Stimulated activated CD4-positive, alpha-beta T cell treated with anti-CD3 and anti-CD28 coated beads, Interleukin-1b, Interleukin-23, amount 100 ng/mL, for 24 hours (primary cell): Measurements from ENCODE around the gene PDHX.
A peak's percentile ranks its signal among the peaks of the same experiment; 100 is the strongest.
"Not testable (repeated sequence)": the region's sequence is repeated elsewhere in the genome, so short reads cannot be mapped to it uniquely, and the experiment has no call there.

ENCODE experiments used
- DNase-seq, 4 experiments: peaks; one replicate each; pipeline ENCODE4 v3.0.0-alpha.2; 2020; ENCODE audit warnings: low read depth in 4 of 4, low spot score in 1 of 4

The PDHX gene

DNA sequence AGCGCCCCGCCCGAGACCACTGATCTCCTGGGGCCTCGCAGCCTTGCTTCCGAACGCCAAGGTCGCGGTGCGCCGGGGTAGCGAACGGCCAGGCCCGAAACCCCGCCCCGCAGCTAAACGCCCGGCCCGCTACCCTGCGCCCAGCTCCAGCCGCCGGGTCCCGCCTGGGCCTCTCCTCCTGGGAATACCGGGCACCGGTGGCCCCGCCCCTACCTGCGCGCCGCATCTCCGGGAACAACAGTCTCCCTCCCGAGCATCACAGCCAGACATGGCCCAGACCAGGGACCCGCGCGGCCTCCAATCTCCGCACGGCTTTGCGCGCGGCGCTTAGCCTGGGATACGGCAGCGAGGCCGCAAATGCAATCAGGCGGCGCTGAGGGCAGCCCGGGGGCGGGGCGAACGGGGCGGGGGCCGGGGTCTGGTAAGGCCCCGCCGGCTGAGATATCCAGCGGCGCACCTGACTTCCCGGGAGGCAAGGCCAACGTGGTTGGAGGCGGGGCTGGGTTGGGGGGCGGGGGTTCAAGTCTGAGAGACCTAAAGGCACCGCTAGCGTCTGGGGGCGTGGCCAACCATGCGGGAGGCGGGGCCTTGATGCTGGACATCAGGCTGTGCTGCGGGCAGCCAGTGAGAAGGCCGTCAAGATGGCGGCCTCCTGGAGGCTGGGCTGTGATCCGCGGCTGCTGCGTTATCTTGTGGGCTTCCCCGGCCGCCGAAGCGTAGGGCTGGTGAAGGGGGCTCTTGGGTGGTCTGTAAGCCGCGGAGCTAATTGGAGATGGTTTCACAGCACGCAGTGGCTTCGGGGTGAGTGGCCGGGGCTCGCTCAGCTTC lies at the start of gene PDHX, which contains the start of gene APIP:
PDHX (plus strand) TSS at position 604 of the 828 bp plus-strand sequence; CDS start at position 642, 38 bp downstream.
APIP (minus strand) TSS at position 365 of the 828 bp plus-strand sequence; CDS start at position 270, 95 bp downstream.
- peak; percentile 96 to 99 (median 97) for DNase-seq

DNA sequence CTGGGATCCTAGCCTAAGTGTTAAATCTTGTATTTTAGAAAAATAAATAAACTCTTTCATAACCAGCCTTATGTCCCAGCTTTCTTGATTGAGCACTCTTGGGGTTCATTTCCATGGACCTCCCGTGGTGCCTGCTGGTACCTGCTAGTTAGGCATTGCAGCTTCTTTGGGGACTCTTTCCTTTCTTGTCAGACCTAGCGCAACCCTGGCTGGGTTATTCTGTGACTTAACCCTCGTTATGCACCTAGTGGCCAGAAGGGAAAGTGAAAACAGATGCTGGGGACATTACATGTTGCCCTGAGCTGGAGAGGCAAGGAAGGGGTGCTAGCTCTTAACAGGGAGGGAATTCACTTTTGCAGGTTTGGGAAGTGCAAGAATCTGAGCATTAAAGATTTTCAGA lies 47.0 kb upstream of the PDHX start:
- no peak for DNase-seq

DNA sequence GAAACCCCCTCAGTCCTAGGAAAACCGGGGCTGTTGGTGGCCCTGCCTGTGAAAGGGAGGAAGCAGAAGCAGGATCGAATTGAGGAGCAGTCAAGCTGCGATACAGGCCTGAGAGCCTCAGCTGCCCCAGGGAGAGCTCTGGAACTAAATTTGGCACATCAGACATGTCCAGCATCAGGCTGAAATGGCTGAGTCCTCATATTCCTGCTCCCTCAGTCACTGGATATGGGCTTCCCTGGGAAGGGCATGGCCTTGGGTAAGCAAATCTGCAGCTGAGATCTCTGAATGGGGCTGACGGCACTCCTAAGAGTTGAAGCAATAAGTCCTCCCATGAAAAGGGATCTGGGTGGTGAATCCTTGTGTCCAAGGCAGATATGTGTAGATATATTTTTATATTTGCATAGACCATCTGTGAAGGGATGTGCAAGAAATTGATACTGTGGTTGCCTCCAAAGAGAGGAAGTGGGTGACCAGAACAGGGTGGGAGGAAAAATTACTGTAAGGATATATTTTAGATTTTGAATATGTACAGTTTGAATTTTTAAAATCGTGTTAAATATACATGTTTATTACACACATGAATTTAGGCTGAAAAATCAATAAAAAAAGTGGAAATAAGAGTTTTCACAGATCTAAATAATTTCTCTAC lies 45.7 kb upstream of the PDHX start:
- DNase-seq, result no peak

DNA sequence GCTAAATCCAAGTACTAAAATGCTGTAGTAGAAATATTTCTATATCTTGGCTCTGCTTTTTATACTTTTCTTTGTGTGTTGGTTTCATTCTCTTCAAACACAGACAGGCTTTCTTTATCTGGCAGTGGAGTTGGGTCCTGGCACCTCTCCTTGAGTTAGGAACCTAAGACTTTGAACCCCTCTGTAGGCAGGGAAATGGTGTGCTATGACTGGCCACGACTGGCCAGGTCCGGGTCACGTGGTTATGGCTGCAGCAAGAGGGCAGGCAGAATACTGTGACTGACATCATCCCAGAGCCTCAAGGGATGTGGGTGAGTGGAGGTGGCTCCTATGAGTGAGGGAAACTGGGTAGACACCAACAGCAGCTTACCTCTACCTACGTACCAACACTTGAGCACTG lies 42.2 kb upstream of the PDHX start:
- DNase-seq, result no peak

DNA sequence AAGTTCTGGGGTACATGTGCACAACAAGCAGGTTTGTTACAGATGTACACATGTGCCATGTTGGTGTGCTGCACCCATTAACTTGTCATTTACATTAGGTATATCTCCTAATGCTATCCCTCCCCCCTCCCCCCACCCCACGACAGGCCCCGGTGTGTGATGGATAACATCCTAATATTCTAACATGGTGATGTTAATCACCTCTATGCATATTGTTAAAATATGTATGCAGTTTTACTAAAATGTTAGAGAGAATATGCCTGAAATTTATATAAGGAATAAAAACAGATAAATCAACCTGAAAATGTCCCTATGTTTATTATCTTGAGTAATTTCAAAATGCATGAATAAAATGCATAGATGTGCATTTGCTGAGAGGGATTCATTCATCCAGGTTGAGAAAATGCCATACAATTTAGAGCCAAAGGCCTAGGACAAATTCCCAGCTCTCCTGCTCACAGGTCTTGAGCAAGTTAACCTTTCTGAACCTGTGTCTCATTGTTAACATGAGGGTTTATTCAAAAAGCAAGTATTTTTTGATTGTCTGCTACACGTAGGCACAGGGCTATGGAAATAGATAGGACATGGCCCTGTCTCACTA lies 38.9 kb upstream of the PDHX start:
- DNase-seq, result no peak

DNA sequence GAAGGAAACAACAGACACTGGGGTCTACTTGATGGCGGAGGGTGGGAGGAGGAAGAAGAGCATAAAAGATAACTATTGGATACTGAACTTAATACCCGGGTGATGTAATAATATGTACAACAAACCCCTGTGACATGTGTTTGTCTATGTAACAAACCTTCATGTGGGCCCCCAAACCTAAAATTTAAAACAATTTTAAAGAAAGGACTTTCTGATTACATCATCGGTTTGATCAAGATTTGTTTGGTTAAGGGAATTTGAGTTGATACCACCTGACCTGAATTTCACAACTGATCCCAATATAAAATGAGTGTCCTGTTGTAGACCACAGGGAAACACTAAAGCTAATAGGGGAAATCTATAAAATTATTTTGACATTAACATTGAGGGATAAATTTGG lies 34.5 kb upstream of the PDHX start:
- no peak for DNase-seq

DNA sequence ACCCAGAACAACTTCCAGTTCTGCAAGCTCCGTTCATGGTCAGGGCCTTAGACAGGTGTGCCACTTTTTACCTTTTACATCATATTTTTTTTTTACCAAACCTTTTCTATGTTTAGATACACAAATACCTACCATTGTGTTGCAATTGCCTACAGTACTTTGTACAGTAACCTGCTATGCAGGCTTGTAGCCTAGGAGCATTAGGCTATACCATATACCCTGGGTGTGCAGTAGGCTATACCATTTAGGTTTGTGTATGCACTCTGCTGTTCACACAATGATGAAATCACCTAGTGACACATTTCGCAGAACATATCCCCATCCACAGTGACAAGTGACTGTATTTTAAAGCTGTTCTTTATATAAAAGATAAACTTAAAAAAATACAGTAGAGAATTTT lies 29.8 kb upstream of the PDHX start:
- no peak for DNase-seq

DNA sequence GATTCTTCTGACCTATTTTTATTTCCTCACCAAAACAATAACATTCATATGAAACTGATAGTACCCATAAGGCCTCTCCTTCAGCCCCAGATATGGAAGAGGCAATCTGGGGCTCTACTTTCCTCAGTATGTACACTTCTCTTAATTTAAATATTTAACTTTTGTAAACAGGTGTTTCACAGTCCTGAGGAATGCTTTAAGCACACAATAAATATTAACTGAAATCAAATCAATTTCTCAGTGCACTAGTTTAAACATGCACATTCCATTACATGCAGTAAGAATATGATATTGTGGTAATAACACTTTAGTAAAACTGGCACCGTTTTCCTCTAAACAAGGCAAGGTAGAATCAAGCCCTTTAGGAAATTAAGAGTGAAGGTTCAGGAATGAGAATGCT lies 29.2 kb upstream of the PDHX start:
- DNase-seq, result no peak

DNA sequence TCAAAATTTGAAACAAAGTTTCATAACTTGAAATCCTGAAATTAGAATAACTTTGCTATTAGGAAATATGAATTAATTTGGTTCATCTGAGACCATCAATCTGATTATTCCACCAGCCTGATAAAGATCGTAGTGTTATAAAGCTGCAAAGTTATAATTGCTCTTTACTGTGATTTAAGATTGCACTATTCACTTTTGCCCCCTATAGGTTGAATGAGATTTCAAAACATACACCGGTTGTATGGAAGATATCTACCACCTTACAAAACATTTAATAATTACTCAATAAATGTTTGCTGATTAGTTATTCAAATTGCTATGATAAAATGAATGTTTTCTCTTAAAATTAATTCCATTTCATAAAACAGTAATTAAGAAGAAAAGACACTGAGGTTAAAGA lies 26.3 kb upstream of the PDHX start:
- DNase-seq, result no peak

DNA sequence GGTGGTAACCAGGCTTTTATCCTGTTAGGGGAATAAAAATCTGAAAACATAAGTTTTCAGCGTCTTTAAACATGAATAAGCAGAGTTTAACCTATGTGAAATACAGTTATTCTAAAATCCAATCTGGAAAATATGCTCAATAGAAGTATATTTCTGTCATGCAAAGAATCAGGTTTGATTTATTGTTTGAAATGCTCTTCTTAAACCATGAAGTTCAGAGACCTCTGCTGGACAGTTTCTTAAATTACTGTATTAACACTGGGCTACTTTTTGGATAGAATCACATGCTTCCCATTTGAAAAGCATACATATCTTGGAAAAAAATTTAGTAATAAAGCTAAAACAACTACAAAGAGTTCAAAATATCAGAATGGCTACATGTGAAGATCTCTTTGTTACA lies 25.6 kb upstream of the PDHX start:
- DNase-seq, result no peak

DNA sequence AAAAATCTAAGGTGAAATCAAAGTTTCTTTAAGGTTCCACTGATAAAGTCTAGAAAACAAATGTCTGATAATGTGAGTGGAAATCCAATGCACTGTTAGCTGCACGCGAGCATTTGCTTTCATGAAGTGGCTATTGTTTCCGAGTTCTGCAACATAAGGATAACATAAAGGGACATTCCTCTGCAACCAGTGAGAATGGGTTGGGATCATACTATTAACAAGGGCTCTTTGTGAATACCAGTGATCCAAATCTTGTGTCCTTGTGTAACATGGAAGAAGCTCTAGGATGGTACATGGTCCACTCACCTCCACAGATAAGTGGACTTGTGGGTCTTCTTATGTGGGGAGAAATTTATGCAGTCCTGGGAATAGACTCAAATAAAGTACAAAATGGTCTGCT lies 24.8 kb upstream of the PDHX start:
- no peak for DNase-seq

DNA sequence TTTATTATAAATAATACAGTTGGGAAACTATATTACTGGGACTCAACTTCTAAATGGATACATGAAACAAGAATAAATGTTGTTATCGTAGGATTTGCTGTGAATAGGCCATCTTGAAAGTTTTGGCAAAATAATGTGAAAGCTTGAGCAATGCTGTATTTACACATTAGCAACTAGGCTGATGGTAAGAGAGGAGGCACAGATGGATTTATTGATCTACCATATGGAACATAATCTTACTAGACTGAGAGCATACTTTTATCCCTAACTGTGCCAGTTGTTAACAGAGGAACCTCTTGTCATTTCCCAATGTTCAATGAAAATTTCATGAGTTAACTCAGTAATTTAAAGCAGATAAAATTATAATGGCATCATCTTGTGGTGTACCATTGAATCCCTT lies 23.0 kb upstream of the PDHX start:
- DNase-seq, result no peak

DNA sequence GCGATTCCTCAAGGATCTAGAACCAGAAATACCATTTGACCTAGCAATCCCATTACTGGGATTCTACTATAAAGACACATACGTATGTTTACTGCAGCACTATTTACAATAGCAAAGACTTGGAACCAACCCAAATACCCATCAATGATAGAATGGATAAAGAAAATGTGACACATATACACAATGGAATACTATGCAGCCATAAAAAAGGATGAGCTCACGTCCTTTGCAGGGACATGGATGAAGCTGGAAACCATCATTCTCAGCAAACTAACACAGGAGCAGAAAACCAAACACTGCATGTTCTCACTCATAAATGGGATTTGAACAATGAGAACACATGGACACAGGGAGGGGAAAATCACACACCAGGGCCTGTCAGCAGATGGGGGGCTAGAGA lies 20.2 kb upstream of the PDHX start:
- not testable (repeated sequence) for DNase-seq

DNA sequence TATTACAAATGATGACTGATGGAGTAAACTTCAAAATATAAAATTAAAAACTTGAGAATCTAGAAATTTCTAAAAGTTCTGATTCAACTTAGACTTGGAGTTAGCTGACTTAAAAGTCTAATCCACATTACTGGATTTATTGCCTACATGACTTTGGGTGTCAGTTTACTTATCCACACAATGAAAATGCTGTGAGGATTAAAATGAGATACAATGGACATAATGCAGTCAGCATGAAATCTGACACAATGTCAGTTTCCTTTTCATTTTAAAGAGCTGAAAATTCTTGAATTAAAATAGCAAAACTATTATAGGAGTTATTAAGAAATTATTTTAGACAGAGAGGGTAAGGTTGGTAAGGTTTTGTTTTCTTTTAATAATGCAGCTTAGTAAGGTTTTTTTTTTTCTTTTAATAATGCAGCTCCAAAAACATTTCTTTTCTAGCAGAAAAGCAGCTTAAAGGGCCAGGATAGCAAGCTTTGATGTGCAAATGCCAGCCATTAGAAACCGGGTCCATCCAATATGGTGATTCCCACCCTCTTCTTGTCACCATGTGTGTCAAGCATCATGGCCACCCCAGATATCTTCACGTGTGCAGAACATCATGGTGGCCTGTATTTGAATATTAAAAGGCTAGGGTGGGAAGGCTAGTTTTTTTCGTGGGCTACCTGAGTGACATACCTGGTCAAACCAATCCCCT lies 19.1 kb upstream of the PDHX start:
- DNase-seq, result no peak

DNA sequence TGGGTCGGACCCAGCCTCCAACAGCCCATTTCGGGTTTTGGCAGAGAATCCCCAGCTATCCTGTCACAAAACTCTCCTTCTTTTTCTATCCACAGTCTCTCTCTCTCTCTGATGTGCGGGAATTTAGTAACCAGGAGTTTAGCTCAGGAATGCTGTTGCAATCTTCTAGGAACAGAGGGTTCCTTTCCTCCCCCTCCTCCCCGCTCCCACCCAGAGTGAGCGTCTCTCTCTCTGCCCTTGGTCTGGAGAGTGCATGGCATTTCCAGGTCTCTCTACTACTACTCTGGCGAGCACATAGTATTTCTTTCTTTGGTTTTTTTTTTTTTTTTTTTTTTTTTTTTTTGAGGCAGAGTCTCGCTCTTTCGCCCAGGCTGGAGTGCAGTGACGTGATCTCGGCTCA lies 17.9 kb upstream of the PDHX start:
- no peak for DNase-seq

DNA sequence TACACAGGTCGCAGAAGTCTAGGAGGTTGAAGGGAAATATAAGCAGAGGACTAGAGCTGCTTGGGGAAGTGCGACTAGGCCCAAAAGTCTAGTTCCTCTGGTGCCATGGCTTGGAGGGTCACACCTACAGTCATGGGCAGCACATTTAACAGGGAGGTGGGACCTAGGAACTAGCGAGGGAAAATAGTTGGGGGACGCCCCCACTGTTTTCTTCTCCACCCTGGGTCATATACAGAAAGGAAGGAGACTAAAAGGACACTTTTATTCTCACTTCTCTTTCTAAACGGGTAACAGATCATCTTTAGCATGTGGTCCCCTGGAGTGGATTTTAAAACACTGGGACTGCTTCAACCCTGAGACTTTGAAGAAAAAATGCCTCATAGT lies 16.8 kb upstream of the PDHX start:
- no peak for DNase-seq

DNA sequence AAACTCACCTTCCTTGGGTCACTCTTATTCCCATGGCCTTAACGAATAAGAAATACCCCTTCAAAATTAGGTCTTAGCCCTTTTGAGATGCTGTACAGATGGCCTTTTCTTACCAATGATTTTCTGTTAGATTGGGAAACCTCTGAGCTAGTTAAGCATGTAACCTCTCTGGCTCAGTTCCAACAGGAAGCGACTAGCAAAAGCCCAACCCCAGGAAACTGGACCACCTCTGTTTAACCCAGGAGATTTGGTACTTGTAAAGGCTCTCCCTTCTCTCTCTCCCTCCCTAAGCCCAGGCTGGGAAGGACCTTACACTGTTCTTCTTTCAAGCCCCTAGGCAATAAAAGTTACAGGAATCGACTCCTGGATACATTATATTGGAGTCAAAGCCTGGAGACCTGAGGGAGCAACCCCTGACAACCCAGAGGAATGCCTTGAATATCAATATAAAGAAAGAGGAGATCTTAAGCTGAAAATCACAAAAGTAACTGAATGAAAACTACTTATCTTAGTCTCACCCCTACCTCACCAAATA lies 11.9 kb upstream of the PDHX start:
- DNase-seq, result no peak

DNA sequence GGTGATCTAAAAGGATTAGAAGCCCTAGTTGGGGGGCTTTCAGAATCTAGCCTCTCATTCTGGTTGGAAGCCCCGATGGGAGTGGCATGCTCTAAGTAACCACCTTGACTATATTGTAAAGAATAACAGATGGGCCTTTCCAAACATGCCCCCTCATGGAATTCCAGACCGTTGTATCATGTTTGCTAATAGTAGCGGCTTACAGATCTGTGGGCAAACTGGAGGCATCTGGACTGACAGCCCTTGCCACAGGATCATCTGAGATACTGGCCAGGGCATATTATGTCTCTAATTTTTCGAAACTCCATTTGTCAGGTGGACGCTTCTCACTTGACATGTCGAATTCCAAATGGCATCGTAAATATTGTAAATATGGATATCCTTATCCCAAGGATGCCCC lies 10.8 kb upstream of the PDHX start:
- DNase-seq, result no peak

DNA sequence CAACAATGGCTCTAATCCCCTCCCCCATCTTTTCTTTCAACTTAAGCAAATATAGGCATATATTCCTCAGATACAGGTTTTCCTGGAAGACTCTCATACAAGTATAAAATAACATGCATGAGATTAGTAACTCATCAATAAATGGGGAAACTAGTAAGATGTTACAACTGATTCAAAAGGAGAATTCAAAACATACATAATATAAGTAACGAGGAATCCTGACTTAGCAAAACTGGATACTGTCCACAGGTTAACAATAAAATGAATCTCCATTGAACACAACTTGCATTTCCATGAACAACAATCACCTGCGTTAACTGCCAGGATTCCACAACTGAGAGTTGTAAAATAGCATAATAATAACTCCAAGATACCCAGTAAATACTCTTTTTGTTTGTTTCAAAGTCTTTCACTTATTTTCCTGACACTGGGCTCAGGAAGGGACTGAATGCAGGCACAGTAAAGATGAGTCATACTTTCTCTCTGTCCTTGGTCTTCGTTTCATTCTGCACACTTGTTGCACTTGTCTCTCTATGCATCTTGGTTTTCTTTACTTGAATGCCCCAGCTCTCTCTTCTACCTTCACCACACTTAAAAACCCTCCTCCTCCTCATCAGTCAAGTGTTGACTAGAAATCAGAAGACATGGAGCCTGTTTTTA lies 8.4 kb upstream of the PDHX start:
- no peak for DNase-seq

DNA sequence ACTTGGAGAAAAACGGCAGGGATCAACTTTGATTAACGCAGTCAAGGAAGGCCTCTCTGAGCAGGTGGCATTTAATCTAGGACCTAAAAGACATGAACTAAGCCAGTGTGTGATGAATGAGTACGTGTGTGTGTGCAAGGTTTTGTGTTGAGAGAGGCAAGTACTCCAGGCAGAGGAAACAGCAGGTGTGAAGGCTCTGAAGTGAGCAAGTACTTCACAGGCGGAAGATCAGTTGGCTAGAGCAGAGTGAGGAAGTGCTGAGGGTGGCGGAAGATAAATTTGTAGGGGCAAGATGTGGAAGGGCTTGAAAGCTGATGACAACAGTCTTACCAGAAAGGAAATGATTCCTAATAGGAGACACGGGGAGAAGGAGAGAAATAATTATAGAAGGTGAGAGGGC lies 7.0 kb upstream of the PDHX start:
- no peak for DNase-seq

DNA sequence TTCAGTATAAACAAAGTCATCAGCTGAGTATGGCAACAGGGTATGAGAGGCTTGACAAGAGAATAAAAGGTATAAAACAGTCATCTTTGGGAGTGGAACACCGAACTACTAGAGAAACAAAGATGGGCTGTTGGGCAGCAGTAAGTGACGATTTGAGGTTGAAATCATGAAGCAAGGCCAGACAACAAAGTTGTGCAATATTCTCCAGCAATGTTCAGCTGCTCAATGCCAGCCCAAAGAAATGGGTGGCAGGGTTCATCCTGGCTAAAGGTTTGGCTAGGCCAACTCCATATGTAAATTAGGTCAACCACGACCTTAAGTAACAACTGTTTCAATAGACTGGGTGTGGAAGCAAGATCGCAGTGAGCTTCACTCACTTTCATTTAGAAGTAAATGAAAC lies 6.5 kb upstream of the PDHX start:
- DNase-seq, result no peak
